Measurements from ENCODE around the gene DMP1.

The DMP1 gene

GRCh38 chr4:87620086-87620485, 30.0 kb upstream of the DMP1 start:
- DNase-seq: no peak
- Histone ChIP-seq H3K4me3 (peak overlapping the region; percentile 9 to 12), H3K9me3 (no peaks in the 10 kb centered on the region), H3K27ac (peak overlapping the region; percentile 83 to 89), H3K4me1 (peaks cover 4 to 47% (median 17%) of the 10 kb centered on the region in 4 donors), H3K27me3 (no peaks in the 10 kb centered on the region), H3K36me3 (no peaks in the 10 kb centered on the region)
- intact Hi-C loops (cut with DNase I; ENCODE audit: low total_unique reads): loop anchor here (10.0 kb wide), 1 partner anchor 45 kb away; no protein-coding TSS in a partner anchor
- TF ChIP-seq, protein P1, sequence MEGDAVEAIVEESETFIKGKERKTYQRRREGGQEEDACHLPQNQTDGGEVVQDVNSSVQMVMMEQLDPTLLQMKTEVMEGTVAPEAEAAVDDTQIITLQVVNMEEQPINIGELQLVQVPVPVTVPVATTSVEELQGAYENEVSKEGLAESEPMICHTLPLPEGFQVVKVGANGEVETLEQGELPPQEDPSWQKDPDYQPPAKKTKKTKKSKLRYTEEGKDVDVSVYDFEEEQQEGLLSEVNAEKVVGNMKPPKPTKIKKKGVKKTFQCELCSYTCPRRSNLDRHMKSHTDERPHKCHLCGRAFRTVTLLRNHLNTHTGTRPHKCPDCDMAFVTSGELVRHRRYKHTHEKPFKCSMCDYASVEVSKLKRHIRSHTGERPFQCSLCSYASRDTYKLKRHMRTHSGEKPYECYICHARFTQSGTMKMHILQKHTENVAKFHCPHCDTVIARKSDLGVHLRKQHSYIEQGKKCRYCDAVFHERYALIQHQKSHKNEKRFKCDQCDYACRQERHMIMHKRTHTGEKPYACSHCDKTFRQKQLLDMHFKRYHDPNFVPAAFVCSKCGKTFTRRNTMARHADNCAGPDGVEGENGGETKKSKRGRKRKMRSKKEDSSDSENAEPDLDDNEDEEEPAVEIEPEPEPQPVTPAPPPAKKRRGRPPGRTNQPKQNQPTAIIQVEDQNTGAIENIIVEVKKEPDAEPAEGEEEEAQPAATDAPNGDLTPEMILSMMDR (IDR thresholded peaks at IDR 0.05): no peak

DNA sequence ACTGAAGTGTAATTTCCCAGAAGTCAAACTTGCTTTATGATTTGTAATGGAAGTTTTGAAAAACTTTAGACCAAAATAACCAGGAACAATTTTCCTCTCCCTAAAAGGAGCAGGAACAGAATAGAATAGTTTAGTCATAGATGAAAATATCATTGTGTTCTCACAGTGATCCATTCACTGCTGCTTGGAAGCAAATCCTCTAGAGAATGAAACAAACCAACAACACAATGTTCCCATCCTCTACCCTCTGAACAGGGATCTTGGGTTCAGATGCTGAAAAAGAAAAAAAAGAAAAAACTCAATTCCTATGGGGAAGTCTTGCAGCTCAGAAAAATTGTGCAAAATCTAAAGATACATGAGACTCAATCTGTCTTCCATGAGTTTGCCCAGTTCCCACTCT, 29.6 kb upstream of the DMP1 start:
- Histone ChIP-seq H3K27me3 (no peaks in the 10 kb centered on the region), H3K27ac (peak overlapping the region; percentile 83 to 89), H3K36me3 (no peaks in the 10 kb centered on the region), H3K4me3 (peak overlapping the region in 1 of 2 donors; percentile 9), H3K4me1 (peaks cover 4 to 47% (median 17%) of the 10 kb centered on the region in 4 donors), H3K9me3 (no peaks in the 10 kb centered on the region)
- no peak for DNase-seq
- intact Hi-C loops (cut with DNase I; ENCODE audit: low total_unique reads): loop anchor here (10.0 kb wide), 1 partner anchor 46 kb away; no protein-coding TSS in a partner anchor
- TF ChIP-seq, protein P1 (IDR thresholded peaks at IDR 0.05): no peak

- H3K9me3 ChIP-seq: no peaks in the 10 kb centered on the region
- intact Hi-C loops (cut with DNase I; ENCODE audit: low total_unique reads): loop anchor here (10.0 kb wide), 1 partner anchor 48 kb away; no protein-coding TSS in a partner anchor
- TF ChIP-seq, protein P1 (IDR thresholded peaks at IDR 0.05): no peak
- H3K27me3 ChIP-seq: no peaks in the 10 kb centered on the region
- H3K36me3 ChIP-seq: no peaks in the 10 kb centered on the region
- no peak overlapping the region for H3K4me3 ChIP-seq
- H3K4me1 ChIP-seq: peaks cover 4 to 47% (median 17%) of the 10 kb centered on the region in 4 donors
- H3K27ac ChIP-seq: peak overlapping the region; percentile 83 to 89
- no peak for DNase-seq
Observed at GRCh38 chr4:87622303-87622702, 27.8 kb upstream of the DMP1 start.

DNA sequence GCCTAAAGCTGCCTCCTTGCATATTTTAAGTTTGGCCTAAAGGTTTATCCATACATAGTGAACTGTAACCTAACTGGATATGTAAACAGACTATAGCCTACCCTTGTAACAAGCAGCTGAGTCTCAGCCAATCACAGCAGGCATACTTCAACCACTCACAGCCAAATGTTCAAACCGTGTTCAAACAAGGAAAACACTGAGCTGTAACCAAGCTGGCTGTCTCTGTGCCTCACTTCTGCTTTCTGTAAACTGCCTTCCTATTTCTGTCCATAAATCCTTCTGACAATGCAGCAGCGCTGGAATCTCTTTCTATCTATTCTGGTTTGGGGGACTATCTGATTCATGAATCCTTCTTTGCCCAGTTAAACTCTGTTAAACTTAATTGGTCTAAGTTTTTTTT, 25.4 kb upstream of the DMP1 start:
- intact Hi-C loops (cut with DNase I; ENCODE audit: low total_unique reads): loop anchor here (10.0 kb wide), 1 partner anchor 50 kb away; no protein-coding TSS in a partner anchor
- H3K9me3 ChIP-seq: no peaks in the 10 kb centered on the region
- TF ChIP-seq, protein P1 (IDR thresholded peaks at IDR 0.05): no peak
- no peaks in the 10 kb centered on the region for H3K36me3 ChIP-seq
- H3K27me3 ChIP-seq: no peaks in the 10 kb centered on the region
- H3K4me1 ChIP-seq: peaks cover 4 to 31% (median 14%) of the 10 kb centered on the region in 4 donors
- DNase-seq: no peak
- H3K4me3 ChIP-seq: no peak overlapping the region
- H3K27ac ChIP-seq: no peak overlapping the region

GRCh38 chr4:87631668-87632067, 18.4 kb upstream of the DMP1 start:
- DNase-seq: no peak
- intact Hi-C loops (cut with DNase I; ENCODE audit: low total_unique reads): no loop called here
- peaks cover 0 to 30% (median 13%) of the 10 kb centered on the region in 4 donors for H3K4me1 ChIP-seq
- no peaks in the 10 kb centered on the region for H3K36me3 ChIP-seq
- TF ChIP-seq, protein P1 (IDR thresholded peaks at IDR 0.05): no peak
- no peaks in the 10 kb centered on the region for H3K27me3 ChIP-seq
- no peak overlapping the region for H3K4me3 ChIP-seq
- H3K27ac ChIP-seq: peak overlapping the region; percentile 23 to 46
- H3K9me3 ChIP-seq: no peaks in the 10 kb centered on the region
